Posterior vena cava (tissue), 2 donors: ENCODE results near the gene MAP7D1. TPM values are rescaled to one million over a fixed set of nuclear protein-coding genes. Genes with fewer than 3 reads are reported as not detected.

ENCODE experiments used
- DNase-seq: peaks from one replicate; pipeline ENCODE4 v3.0.0-alpha.2; 2020; ENCODE audit warnings: low spot score
- intact Hi-C, 2 donors: fragments of 100-400 bp; cut with DNase I; formaldehyde crosslinking; loops; one replicate each; pipeline versions ENCODE4 v1.14.1 to v1.14.2; 2022 to 2023
- total RNA-seq, 2 donors: library from RNA; stranded (reverse); fragmentation: NEBNext Ultra II Directional; extraction: Animal tissue kit (Norgen Biotek cat#: 25700); gene quantifications; one replicate each; pipeline ENCODE4 v1.2.1, GENCODE V29; 2021
- donor health status: DM: yes; HTN: yes; CAD: no.
- donor health status: DM: yes; HTN: yes; CAD: no.

Gene MAP7D1
- total RNA-seq, 2 donors from 2014 or later, result 130 to 167 TPM

- intact Hi-C loops, result loop anchor here in 1 of 2 donors (5.0 kb wide), 1 partner anchor 126 kb away; no protein-coding TSS in a partner anchor
- peak; percentile 91 for DNase-seq
These were observed 5.1 kb downstream of the MAP7D1 start for GRCh38 chr1:36160949-36161485.

- no peak for DNase-seq
- intact Hi-C loops, result loop anchor here in 1 of 2 donors (5.0 kb wide), 1 partner anchor 125 kb away; no protein-coding TSS in a partner anchor
These were observed 5.9 kb downstream of the MAP7D1 start for GRCh38 chr1:36161641-36162531.

DNA sequence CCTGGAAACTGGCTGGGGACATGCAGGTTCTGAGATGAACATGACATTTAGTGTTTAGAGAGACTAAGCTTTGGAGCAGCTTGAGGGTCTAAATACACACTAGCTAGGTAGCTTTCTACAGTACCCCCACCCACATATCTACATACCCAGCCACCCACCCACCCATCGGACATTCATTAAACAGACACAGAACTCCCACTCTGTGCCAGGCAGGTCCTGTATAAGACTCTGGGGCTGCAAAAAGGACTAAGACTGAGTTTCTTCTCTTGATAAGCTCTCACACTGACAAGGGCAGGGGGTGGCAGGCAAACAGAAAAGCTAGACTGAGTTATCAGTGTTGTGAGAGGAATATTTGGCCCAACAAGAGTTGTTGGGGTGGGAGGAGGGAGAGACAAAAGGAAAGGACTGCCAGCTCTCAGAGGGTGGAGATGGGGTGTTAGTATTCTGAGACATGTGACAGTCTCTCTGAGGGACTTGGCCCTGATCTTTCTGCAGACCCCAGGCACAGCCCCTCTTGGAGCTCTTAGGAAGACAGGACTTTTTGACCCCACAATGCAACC lies 6.8 kb downstream of the MAP7D1 start:
- intact Hi-C loops, result loop anchor here in 1 of 2 donors (5.0 kb wide), 1 partner anchor 125 kb away; no protein-coding TSS in a partner anchor
- DNase-seq, result no peak

- intact Hi-C loops, result loop anchor here in 1 of 2 donors (5.0 kb wide), 1 partner anchor 124 kb away; no protein-coding TSS in a partner anchor
- no peak for DNase-seq
These were observed 7.5 kb downstream of the MAP7D1 start for GRCh38 chr1:36163426-36163825.

DNA sequence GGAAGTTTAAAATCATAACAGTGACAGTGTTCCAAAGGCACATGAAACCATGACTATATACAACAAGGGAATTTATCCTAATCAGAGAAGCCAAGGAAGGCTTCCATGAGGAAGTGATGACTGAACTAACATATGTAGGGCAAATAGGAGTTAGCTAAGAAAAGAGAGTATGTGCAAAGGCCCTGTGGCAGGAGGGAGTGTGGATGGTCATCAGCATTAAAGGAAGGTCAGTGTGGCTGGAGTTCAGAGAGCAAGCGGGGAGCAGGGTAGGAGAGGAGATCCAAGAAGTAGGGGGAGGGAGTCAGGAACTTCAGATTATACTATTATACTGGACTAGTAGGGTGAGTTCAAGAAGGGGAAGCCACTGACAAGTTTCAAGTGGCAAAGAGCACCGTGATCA lies 8.4 kb downstream of the MAP7D1 start:
- intact Hi-C loops, result loop anchor here in 1 of 2 donors (5.0 kb wide), 1 partner anchor 123 kb away; no protein-coding TSS in a partner anchor
- no peak for DNase-seq

DNA sequence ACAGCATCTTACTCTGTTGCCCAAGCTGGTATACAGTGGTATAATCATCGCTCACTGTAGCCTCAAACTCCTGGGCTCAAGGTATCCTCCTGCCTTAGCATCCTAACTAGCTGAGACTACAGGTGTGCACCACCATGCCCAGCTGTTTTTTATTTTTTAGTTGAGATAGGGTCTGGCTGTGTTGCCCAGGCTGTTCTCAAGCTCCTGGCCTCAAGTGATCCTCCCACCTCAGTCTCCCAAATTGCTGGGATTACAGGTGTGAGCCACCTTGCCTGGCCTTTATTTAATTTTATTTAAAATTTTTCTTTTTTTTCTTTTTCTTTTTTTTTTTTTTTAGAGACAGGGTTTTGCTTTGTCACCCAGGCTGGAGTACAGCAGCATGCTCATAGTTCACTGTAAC lies 9.2 kb downstream of the MAP7D1 start:
- intact Hi-C loops, result no loop called here

DNA sequence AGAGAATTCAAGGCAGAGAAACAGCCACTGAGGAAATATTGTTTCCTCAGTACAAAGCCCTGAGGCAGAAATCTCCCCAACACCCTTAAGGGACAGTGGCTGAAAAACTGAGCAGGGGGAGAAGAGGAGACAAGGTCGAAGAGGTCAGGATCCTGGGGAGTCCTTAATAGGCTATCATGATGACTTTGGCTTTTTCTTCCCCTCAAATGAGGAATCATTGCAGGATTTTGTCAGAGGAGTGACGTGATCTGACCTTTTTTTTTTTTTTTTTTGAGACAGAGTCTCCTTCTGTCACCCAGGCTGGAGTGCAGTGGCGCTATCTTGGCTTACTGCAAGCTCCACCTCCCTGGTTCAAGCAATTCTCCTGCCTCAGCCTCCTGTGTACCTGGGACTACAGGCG lies 10.2 kb downstream of the MAP7D1 start:
- DNase-seq, result no peak
- intact Hi-C loops, result no loop called here

More for the DNA sequence above, 9.2 kb downstream of the MAP7D1 start:
- no peak for DNase-seq

DNA sequence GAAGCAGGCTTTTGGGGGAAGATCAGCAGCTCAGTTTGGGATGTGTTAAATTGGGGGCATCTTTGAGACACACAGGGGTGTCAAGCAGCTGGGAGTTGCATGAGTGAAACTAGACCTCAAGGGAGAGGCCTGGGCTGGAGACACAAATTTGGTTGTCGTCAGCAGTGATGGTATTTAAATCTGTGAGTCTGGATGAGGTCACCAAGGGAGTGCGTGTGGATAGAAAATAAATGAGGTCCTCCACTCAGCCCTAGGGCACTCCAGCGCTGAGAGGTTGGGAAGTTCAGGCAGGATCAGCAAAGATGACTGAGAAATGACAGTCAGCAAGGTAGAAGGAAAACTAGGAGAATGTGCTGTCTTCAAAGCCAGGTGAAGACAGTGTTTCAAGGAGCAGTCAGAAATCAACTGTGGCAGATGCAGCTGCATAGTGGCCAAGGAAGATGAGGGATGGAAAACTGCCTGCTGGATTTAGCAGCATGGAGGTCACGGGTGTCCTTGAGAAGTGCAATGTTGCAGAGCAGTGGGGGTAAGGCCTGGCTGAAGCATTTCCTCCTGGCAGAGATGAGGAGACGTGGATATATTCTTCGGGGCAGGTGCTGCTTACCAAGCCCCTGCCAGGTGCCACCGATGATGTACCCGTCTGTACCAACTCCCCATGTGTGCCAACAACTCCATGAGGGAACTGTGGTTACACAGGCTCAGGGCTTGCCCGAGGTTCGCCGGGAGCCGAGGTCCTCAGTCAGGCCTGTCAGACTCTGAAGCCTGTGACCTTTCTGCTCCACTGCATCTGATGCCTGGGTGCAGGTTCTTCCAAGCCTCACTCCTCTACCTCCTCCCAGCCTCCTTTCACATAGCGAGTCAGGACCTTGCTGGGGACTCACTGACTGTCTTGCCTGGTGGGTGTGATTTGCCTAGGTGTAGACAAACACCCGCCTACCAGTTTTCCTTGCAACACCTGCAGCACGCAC lies 11.3 kb downstream of the MAP7D1 start:
- no peak for DNase-seq
- intact Hi-C loops, result no loop called here

- intact Hi-C loops, result no loop called here
- no peak for DNase-seq
These were observed 12.6 kb downstream of the MAP7D1 start for GRCh38 chr1:36168514-36168913.

- DNase-seq, result no peak
- intact Hi-C loops, result no loop called here
These were observed 14.9 kb downstream of the MAP7D1 start for GRCh38 chr1:36170643-36171412.

DNA sequence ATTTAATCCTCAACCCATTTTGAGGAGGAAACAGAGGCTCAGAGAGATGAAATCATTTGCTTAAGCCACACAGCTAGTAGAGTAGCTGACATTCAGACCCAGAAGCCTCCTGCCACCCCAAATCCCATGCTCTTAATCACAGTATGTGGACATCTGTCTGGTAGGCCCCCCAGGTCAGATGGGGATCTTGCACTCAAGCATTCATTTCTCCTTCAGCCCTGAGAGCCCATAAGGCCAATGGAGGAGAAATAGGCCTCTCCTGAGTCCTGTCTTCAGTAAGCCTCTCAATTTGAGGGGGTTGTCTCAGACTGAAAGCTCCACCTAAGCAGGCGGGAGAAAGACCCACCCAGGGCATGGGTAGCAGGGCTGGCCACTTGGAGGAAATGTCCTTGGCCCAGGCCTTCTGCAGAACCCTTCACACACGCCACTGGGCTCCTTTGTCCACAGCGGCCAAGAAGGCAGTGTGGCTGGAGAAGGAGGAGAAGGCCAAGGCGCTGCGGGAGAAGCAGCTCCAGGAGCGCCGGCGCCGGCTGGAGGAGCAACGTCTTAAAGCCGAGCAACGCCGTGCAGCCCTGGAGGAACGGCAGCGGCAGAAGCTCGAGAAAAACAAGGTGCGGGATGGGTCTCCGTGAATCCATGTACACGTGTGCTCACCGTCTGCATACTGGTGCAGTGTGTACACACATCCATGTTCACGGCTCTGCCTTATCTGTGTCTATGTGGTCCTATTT lies 16.2 kb downstream of the MAP7D1 start:
- DNase-seq, result no peak
- intact Hi-C loops, result no loop called here

DNA sequence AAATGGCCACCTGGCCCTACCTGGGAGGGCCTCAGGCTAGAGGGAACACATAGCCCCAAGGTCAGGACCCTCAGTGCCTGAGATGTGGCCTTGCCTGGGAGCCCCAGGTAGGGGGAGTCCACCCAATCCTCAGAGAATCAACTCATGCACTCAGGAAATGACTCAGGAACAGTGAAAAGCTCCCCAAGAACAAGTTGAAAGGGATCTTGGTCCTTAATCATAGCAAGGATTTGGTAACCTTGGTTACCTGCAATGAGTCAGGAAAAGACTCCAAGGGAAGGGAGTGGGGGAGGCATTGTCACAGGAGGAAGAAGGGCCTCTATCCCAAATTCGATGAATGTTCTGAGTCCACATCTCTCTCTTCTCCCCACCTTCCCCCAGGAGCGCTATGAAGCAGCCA lies 17.0 kb downstream of the MAP7D1 start:
- intact Hi-C loops, result no loop called here
- DNase-seq, result no peak

GRCh38 chr1:36174713-36175112 lies 18.8 kb downstream of the MAP7D1 start:
- DNase-seq, result no peak
- intact Hi-C loops, result no loop called here

DNA sequence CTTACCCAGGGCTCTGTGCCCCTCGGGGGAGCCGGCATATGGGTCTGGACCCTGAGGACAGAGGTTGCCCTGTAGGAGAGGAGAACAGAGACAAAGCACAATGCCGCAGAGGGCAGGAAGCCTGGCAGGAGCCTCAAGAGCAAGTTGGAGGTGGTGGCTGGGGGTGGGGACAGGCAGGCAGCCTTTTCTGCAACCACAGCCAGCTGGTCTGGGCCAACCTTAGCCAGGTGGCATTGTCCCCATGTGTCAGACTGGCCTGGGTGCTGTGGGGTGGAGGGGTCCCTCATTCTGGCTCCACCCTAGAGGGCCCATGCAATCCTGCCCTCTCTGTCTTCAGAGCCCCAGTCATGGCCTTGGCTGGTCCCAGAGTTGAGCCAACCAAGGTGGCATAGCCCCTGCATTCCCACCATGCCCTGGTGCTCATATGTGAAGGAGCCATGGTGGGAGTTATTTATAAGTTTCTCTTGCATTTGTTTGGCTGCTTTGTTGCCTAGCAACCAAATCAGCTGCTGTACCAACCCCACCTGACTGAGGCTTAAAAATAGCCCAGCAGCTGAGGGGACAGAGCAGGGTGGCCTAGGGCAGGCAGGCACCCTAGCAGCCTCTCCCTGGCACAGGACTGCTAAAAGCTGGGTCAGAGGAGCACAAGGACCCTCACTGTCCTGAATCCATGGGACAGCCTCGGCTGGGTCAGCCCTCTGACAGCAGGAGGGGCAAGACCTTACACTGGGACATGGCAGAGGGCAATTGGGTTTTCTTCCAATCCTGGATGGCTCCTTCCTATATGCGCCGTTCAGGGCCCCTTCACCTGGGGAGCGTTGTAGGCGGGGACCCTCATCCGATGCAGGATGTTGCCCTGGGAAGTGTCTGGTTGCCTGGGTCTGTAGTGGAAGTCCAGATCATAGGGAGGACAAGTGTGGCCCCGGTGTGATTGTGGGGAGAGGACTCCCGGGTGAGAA lies 19.5 kb downstream of the MAP7D1 start:
- no peak for DNase-seq
- intact Hi-C loops, result no loop called here

DNA sequence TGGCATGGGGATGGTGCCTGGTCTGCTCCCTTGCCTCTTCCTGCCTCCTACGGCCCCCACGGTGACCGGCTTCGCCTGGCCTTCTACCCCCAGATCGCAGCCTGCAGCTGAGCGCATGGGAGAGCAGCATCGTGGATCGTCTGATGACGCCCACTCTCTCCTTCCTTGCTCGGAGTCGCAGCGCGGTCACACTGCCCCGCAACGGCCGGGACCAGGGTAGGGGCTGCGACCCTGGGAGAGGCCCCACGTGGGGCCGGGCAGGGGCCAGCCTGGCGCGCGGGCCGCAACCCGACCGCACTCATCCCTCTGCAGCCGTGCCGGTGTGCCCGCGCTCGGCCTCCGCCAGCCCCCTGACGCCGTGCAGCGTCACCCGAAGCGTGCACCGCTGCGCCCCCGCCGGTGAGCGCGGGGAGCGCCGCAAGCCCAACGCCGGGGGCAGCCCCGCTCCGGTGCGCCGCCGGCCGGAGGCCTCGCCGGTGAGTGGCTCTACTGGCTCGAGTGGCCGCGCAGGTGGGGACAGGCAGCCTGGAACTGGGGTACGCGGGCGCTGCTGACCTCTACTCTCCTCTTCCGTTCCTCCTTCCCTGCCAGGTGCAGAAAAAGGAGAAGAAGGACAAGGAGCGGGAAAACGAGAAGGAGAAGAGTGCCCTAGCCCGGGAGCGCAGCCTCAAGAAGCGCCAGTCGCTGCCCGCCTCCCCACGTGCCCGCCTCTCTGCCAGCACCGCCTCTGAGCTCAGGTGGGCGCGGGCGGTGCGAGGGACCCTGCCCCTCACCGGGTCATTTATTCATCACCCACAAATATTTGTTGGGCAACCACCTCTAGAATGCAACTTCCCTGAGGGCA lies 20.4 kb downstream of the MAP7D1 start:
- DNase-seq, result no peak
- intact Hi-C loops, result no loop called here
